Activated CD4-positive, alpha-beta T cell treated with anti-CD3 and anti-CD28 coated beads, Interleukin-2, amount 50 U/mL, for 16 hours (primary cell): ENCODE results near the gene USF3.

ENCODE experiments used
- DNase-seq: peaks from one replicate; pipeline ENCODE4 v3.0.0-alpha.2; 2020

The USF3 gene

DNA sequence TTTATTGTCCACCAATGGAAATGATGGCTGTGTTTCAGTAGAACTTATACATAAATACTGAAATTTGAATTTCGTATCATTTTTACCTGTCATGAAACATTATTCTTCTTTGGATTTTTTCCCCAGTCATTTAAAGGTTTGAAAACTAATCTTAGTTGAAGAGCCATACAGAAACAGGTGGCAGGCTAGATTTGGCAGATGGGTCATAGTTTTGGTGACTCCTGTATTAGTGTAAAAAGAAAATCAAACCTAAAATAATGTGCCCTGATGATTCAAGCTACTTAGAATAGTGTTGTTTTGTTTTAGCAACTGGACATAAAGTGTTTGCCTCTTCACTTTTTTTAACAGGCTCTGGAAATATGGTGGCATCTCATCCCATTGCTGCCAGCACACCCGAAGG, 95.2 kb downstream of the USF3 start:
- no peak for DNase-seq

DNA sequence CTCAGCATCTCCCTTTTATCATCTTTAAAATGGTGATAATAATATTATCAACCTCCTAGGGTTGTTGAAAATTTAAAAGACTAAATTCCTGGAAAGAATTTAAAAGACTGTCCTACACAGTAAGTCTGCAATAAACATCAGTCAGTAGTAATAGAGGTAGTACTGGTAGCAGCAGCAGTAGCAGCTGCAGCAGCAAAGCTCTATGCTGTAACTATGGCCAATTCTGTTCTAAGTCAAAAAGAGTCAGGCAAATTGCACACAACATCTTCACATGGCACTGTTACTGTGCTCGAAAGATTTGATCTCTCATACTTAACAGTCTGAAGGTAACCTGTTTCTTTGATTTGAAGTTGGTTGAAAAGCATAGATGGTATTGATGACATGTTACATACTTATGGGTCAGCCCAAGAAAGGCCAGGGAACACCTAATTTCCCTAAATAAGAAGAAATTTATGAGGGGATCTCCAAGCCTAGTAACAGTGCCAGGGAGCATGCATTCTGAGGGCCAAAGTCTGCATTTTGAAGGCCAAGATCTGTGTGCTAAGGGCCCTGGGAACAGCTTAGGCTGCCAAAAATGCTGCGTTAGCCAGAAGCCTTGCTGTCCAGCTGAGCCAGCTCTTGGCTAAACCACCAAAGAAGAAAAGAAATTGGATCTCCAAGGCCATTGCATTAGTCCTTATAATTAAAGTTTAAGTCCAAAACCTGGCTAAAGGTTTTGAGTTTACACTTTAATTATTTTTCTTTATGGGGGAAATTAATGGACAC, 95.8 kb downstream of the USF3 start:
- DNase-seq = no peak
